Colonic mucosa (tissue), 4 donors: ENCODE results near the gene FOXJ1. TPM values are rescaled to one million over a fixed set of nuclear protein-coding genes. Genes with fewer than 3 reads are reported as not detected.
A peak's percentile ranks its signal among the peaks of the same experiment; 100 is the strongest.

Source experiments
- DNase-seq: peaks from one replicate; pipeline ENCODE4 v3.0.0-alpha.2; 2020
- H3K27ac ChIP-seq: fragments of 200-600 bp; one replicate; pipeline ENCODE4 v1.8.0; 2021
- H3K27me3 ChIP-seq: fragments of 200-600 bp; one replicate; pipeline ENCODE4 v1.8.0; 2021
- H3K36me3 ChIP-seq: fragments of 200-600 bp; one replicate; pipeline ENCODE4 v1.8.0; 2021
- H3K4me1 ChIP-seq: fragments of 200-600 bp; one replicate; pipeline ENCODE4 v1.8.0; 2021; ENCODE audit warnings: mild to moderate bottlenecking
- H3K4me3 ChIP-seq: fragments of 200-600 bp; one replicate; pipeline ENCODE4 v1.8.0; 2021
- H3K9ac ChIP-seq, 2 donors: one replicate each; pipeline ENCODE4 v1.7.0; 2013; ENCODE audit warnings: control low read depth in 2 of 2, low read depth in 2 of 2, low read length in 2 of 2
- H3K9me3 ChIP-seq: fragments of 200-600 bp; one replicate; pipeline ENCODE4 v1.8.0; 2021
- CTCF ChIP-seq: fragments of 200-600 bp; IDR thresholded peaks from one replicate; pipeline ENCODE4 v1.8.0; 2022; ENCODE audit warnings: antibody characterized with exemption, mild to moderate bottlenecking
- intact Hi-C: fragments of 100-400 bp; cut with DNase I; formaldehyde crosslinking; loops from one replicate; pipeline ENCODE4 v1.14.1; 2022
- total RNA-seq, 2 donors: library from RNA; stranded (reverse); fragmentation: NEBNext Ultra II Directional in 1 of 2; extraction: Animal tissue kit (Norgen Biotek cat#: 25700) in 1 of 2; gene quantifications; one replicate each; pipeline ENCODE4 v1.2.1, GENCODE V29; 2021
- donor health status: healthy.
- donor health status: DM: no; HTN: no; CAD: no.
- donor health status: DM: no; HTN: no; CAD: no.

The FOXJ1 gene
- total RNA-seq, 2 donors from 2014 or later, result 1.4 to 2.5 TPM

GRCh38 chr17:76102944-76103273 lies 38.1 kb downstream of the FOXJ1 start:
- DNase-seq, result no peak
- no peak for TF ChIP-seq CTCF

GRCh38 chr17:76097716-76098295 lies 43.2 kb downstream of the FOXJ1 start:
- Histone ChIP-seq H3K27ac (no peak overlapping the region), H3K27me3 (no peaks in the 10 kb centered on the region), H3K4me3 (no peak overlapping the region), H3K4me1 (peaks cover 6% of the 10 kb centered on the region), H3K9ac (no peak overlapping the region), H3K9me3 (no peaks in the 10 kb centered on the region), H3K36me3 (peaks cover 22% of the 10 kb centered on the region)
- no peak for DNase-seq
- TF ChIP-seq CTCF, result no peak
- intact Hi-C loops, result no loop called here

More at GRCh38 chr17:76102944-76103273, 38.1 kb downstream of the FOXJ1 start:
- H3K9me3 ChIP-seq, result no peaks in the 10 kb centered on the region
- H3K4me3 ChIP-seq, result peak overlapping the region; percentile 89
- intact Hi-C loops, result no loop called here
- peak overlapping the region; percentile 88 to 95 for H3K9ac ChIP-seq
- no peaks in the 10 kb centered on the region for H3K36me3 ChIP-seq
- no peaks in the 10 kb centered on the region for H3K27me3 ChIP-seq
- H3K4me1 ChIP-seq, result peaks cover 8% of the 10 kb centered on the region
- H3K27ac ChIP-seq, result no peak overlapping the region

GRCh38 chr17:76095943-76096342 lies 45.1 kb downstream of the FOXJ1 start:
- no peak for DNase-seq
- H3K27me3 ChIP-seq, result no peaks in the 10 kb centered on the region
- H3K36me3 ChIP-seq, result peaks cover 22% of the 10 kb centered on the region
- no peaks in the 10 kb centered on the region for H3K4me1 ChIP-seq
- no peaks in the 10 kb centered on the region for H3K9me3 ChIP-seq
- H3K27ac ChIP-seq, result no peak overlapping the region
- no peak overlapping the region for H3K4me3 ChIP-seq
- intact Hi-C loops, result no loop called here
- H3K9ac ChIP-seq, result no peak overlapping the region
- no peak for TF ChIP-seq CTCF

GRCh38 chr17:76094046-76094445 lies 47.0 kb downstream of the FOXJ1 start:
- no peak for TF ChIP-seq CTCF
- no peaks in the 10 kb centered on the region for H3K9me3 ChIP-seq
- H3K36me3 ChIP-seq, result peaks cover 26% of the 10 kb centered on the region
- H3K4me1 ChIP-seq, result no peaks in the 10 kb centered on the region
- H3K9ac ChIP-seq, result no peak overlapping the region
- intact Hi-C loops, result no loop called here
- H3K27me3 ChIP-seq, result no peaks in the 10 kb centered on the region
- no peak overlapping the region for H3K27ac ChIP-seq
- DNase-seq, result no peak
- no peak overlapping the region for H3K4me3 ChIP-seq

GRCh38 chr17:76092526-76093413 lies 48.3 kb downstream of the FOXJ1 start:
- Histone ChIP-seq H3K9me3 (no peaks in the 10 kb centered on the region), H3K4me3 (no peak overlapping the region), H3K27me3 (no peaks in the 10 kb centered on the region), H3K27ac (no peak overlapping the region), H3K4me1 (no peaks in the 10 kb centered on the region), H3K36me3 (peaks cover 26% of the 10 kb centered on the region), H3K9ac (no peak overlapping the region)
- intact Hi-C loops, result no loop called here
- DNase-seq, result no peak
- no peak for TF ChIP-seq CTCF
